PC-9 (cell line): ENCODE data around the gene TRPV2.

Experiments used
- EZH2 ChIP-seq: fragments of 200-600 bp; sonication (generic); IDR thresholded peaks from 2 replicates; pipeline ENCODE4 v1.8.0; 2017; ENCODE audit warnings: antibody characterized with exemption, low read depth
- TF ChIP-seq, protein P1 (sequence below): fragments of 200-600 bp; sonication (generic); conservative IDR thresholded peaks from 2 replicates; pipeline ENCODE4 v1.6.1; 2017; ENCODE audit warnings: mixed run types, antibody characterized with exemption, mild to moderate bottlenecking, moderate library complexity

DNA sequence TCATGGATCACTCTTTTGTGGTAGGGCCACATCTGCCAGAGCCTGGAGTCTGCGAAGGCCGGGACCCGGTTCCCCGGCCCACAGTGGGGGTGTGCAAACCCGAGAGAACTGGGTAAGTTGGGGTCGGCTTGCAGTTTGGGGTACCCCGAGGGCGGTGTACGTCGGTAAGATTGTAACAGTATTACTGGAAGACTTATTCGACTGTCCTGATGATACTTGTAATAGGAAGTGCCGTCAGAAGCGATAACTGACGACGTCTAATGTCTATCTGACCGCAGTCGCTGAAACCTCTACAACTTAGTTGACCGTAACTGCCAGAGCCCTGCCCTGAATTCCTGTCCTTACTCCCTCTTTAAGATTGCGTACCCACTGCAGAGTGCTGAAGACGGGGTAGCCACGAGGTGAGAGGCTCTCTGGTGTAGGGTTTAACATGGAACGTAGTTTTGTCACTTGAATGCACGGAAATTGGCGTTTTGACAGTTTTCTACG is 24.0 kb downstream of the TRPV2 start:
- TF ChIP-seq, protein P1, sequence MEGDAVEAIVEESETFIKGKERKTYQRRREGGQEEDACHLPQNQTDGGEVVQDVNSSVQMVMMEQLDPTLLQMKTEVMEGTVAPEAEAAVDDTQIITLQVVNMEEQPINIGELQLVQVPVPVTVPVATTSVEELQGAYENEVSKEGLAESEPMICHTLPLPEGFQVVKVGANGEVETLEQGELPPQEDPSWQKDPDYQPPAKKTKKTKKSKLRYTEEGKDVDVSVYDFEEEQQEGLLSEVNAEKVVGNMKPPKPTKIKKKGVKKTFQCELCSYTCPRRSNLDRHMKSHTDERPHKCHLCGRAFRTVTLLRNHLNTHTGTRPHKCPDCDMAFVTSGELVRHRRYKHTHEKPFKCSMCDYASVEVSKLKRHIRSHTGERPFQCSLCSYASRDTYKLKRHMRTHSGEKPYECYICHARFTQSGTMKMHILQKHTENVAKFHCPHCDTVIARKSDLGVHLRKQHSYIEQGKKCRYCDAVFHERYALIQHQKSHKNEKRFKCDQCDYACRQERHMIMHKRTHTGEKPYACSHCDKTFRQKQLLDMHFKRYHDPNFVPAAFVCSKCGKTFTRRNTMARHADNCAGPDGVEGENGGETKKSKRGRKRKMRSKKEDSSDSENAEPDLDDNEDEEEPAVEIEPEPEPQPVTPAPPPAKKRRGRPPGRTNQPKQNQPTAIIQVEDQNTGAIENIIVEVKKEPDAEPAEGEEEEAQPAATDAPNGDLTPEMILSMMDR = no peak
- TF ChIP-seq EZH2 = no peak
